K562 (cell line): Measurements from ENCODE around the gene OR5H6. TPM values are rescaled to one million over a fixed set of nuclear protein-coding genes. Genes with fewer than 3 reads are reported as not detected.

Experiments
- ATAC-seq: fragments of 200-7000 bp; cut with Tn5 transposase; 3 replicates; pipeline ENCODE4 v1.9.1; 2020; ENCODE audit warnings: moderate library complexity
- BruUV-seq: library from RNA; stranded (reverse); fragments of 400-500 nt; replicated peaks from 2 replicates; lab custom pipeline; 2021; lab: Mats Ljungman, UMichigan
- CTCF ChIA-PET: fragments of 300-600 bp; formaldehyde crosslinking; extraction: SDS; loops from one replicate; lab custom pipeline; 2021; ENCODE audit warnings: low intra/inter-chr PET ratio; lab: Yijun Ruan, JAX
- POLR2A ChIA-PET: fragments of 300-600, 350-650 bp; sonication (Branson Sonifier 250); formaldehyde crosslinking; extraction: SDS; loops from one replicate; lab custom pipeline; 2021; ENCODE audit warnings: antibody characterized with exemption, inconsistent platforms; lab: Yijun Ruan, JAX
- DNase-seq, 4 experiments: peaks; one replicate each; pipeline versions ENCODE4 v3.0.0 to v3.0.0-alpha.2; 2011 to 2018; ENCODE audit warnings: low spot score in 3 of 4, mixed read lengths in 3 of 4; ENCODE audit errors: extremely low read depth in 1 of 4
- FAIRE-seq: peaks from 2 replicates; lab custom pipeline; 2011; peaks lifted over from hg19 to GRCh38; lab: Jason Lieb, UNC
- H2AFZ ChIP-seq: 2 replicates; pipeline ENCODE4 v1.6.0; 2011; ENCODE audit warnings: low read depth, low read length, control low read depth, inconsistent platforms
- H3K27ac ChIP-seq: fragments of 200-600 bp; 3 replicates; pipeline ENCODE4 v1.8.0; 2011; ENCODE audit warnings: low read depth, mild to moderate bottlenecking, control low read depth, inconsistent platforms, low read length, moderate library complexity, mixed read lengths; ENCODE audit errors: extremely low read depth
- H3K27me3 ChIP-seq, 2 experiments: fragments of 300-600 bp in 1 of 2; 2 replicates in 1 of 2; 3 replicates in 1 of 2; pipeline versions ENCODE4 v1.6.0 to v1.8.0; 2011; ENCODE audit warnings: inconsistent platforms in 2 of 2, low read length in 2 of 2, mild to moderate bottlenecking in 1 of 2, mixed read lengths in 1 of 2, moderate library complexity in 1 of 2; ENCODE audit not compliant: control insufficient read depth in 2 of 2, insufficient read depth in 2 of 2
- H3K36me3 ChIP-seq: fragments of 300-600 bp; 3 replicates; pipeline ENCODE4 v1.8.0; 2011; ENCODE audit warnings: mild to moderate bottlenecking, low read length, inconsistent platforms; ENCODE audit not compliant: control insufficient read depth, insufficient read depth
- H3K4me1 ChIP-seq, 2 experiments: fragments of 200-600 bp in 1 of 2; replicated peaks in 1 of 2; 2 replicates in 1 of 2; 3 replicates in 1 of 2; pipeline versions ENCODE4 v1.5.1 to v1.8.0; 2011; ENCODE audit warnings: inconsistent platforms in 2 of 2, low read length in 2 of 2, mild to moderate bottlenecking in 1 of 2, mixed read lengths in 1 of 2, moderate library complexity in 1 of 2; ENCODE audit not compliant: control insufficient read depth in 2 of 2, insufficient read depth in 2 of 2
- H3K4me2 ChIP-seq: 2 replicates; pipeline ENCODE4 v1.6.1; 2011; ENCODE audit warnings: low read length, control low read depth, inconsistent platforms, mixed read lengths; ENCODE audit not compliant: insufficient read depth
- H3K4me3 ChIP-seq: fragments of 200-600 bp; sonication (generic), shearing (Covaris generic); 2 replicates; pipeline ENCODE4 v1.5.1; 2016; ENCODE audit warnings: control low read depth, inconsistent platforms
- H3K79me2 ChIP-seq: fragments of 200-600 bp; 3 replicates; pipeline ENCODE4 v1.8.0; 2011; ENCODE audit warnings: low read length, inconsistent platforms; ENCODE audit not compliant: control insufficient read depth, insufficient read depth
- H3K9ac ChIP-seq, 2 experiments: 2 replicates each; pipeline versions ENCODE4 v1.6.0 to v1.6.1; 2011; ENCODE audit warnings: low read depth in 2 of 2, low read length in 2 of 2, control low read depth in 1 of 2, inconsistent platforms in 1 of 2, mild to moderate bottlenecking in 1 of 2, mixed read lengths in 1 of 2; ENCODE audit not compliant: insufficient read depth in 1 of 2
- H3K9me1 ChIP-seq: one replicate; pipeline ENCODE4 v1.6.0; 2011; ENCODE audit warnings: inconsistent platforms, mild to moderate bottlenecking, low read length, moderate library complexity; ENCODE audit not compliant: control insufficient read depth, insufficient read depth
- H3K9me3 ChIP-seq: replicated peaks from 2 replicates; pipeline ENCODE4 v1.5.1; 2011; ENCODE audit warnings: low read depth, low read length, inconsistent platforms; ENCODE audit not compliant: control insufficient read depth, insufficient read depth
- H4K20me1 ChIP-seq: replicated peaks from 2 replicates; pipeline ENCODE4 v1.6.1; 2011; ENCODE audit warnings: low read length, inconsistent platforms, mixed read lengths; ENCODE audit not compliant: control insufficient read depth, insufficient read depth
- CCNT2 ChIP-seq: IDR thresholded peaks from 2 replicates; pipeline ENCODE4 v1.6.1; 2011; ENCODE audit warnings: borderline replicate concordance, low read depth, mild to moderate bottlenecking, moderate library complexity, mixed read lengths, low read length; ENCODE audit not compliant: insufficient read length; ENCODE audit errors: extremely low read depth
- GTF2F1 ChIP-seq: IDR thresholded peaks from 2 replicates; pipeline ENCODE4 v1.6.1; 2011; ENCODE audit warnings: low read depth, low read length, improper control_type of control experiment
- HDAC1 ChIP-seq, 2 experiments: fragments of 450-650 bp; IDR thresholded peaks; 2 replicates each; pipeline ENCODE4 v1.6.1; 2016 to 2017; ENCODE audit warnings: inconsistent platforms in 1 of 2, mild to moderate bottlenecking in 1 of 2, moderate library complexity in 1 of 2
- HNRNPK ChIP-seq: fragments of 200-400 bp; formaldehyde crosslinking; IDR thresholded peaks from one replicate; pipeline ENCODE4 v1.6.1; 2018; ENCODE audit warnings: mild to moderate bottlenecking, low read depth, low read length; ENCODE audit not compliant: poor library complexity, severe bottlenecking
- MAZ ChIP-seq, 2 experiments: fragments of 450-650 bp in 1 of 2; sonication (generic) in 1 of 2; formaldehyde crosslinking; IDR thresholded peaks in 1 of 2; conservative IDR thresholded peaks in 1 of 2; 2 replicates each; pipeline versions ENCODE4 v1.4.0 to v1.5.0; 2020; ENCODE audit warnings: mild to moderate bottlenecking in 1 of 2, missing genetic modification reagents in 1 of 2
- MTF1 ChIP-seq: fragments of 250-450 bp; sonication (Bioruptor Pico); IDR thresholded peaks from 2 replicates; pipeline ENCODE4 v1.9.0; 2021; ENCODE audit warnings: moderate library complexity, mild to moderate bottlenecking, inconsistent platforms, borderline replicate concordance
- POLR2B ChIP-seq: fragments of 450-650 bp; IDR thresholded peaks from 2 replicates; pipeline ENCODE4 v1.6.1; 2018; ENCODE audit warnings: low read depth; ENCODE audit not compliant: partially characterized antibody
- PRDM10 ChIP-seq: fragments of 450-650 bp; IDR thresholded peaks from 2 replicates; pipeline ENCODE4 v1.6.1; 2018; ENCODE audit not compliant: partially characterized antibody
- PRPF4 ChIP-seq: fragments of 200-400 bp; formaldehyde crosslinking; IDR thresholded peaks from one replicate; pipeline ENCODE4 v1.6.1; 2017; ENCODE audit warnings: low read length, low read depth, mild to moderate bottlenecking; ENCODE audit not compliant: insufficient read depth, poor library complexity, severe bottlenecking
- SETDB1 ChIP-seq: IDR thresholded peaks from one replicate; pipeline ENCODE4 v1.6.1; 2012; ENCODE audit warnings: low read length, control low read depth, inconsistent platforms
- SMAD2 ChIP-seq: fragments of 150-350 bp; IDR thresholded peaks from 2 replicates; pipeline ENCODE4 v1.6.1; 2014; ENCODE audit warnings: low read depth, mild to moderate bottlenecking, low read length
- ZNF507 ChIP-seq: conservative IDR thresholded peaks from 2 replicates; pipeline ENCODE4 v1.6.1; 2017; ENCODE audit warnings: missing genetic modification characterization, missing compliant biosample characterization
- ZNF764 ChIP-seq: fragments of 250-450 bp; sonication (Bioruptor Pico); IDR thresholded peaks from 2 replicates; pipeline ENCODE4 v1.4.0; 2020; ENCODE audit warnings: low read depth, mild to moderate bottlenecking, moderate library complexity
- WGBS: fragments of 100-300 bp; shearing (Covaris generic); methylation state at CpG from one replicate; pipeline ENCODE4 v1.1.6; 2016; ENCODE audit warnings: low coverage, mixed read lengths; ENCODE audit not compliant: insufficient coverage; ENCODE audit errors: missing lambda C conversion rate; 5-methylcytosine and 5-hydroxymethylcytosine counted together
- in situ Hi-C: fragments of 300-500 bp; cut with MboI; formaldehyde crosslinking; loops from 4 replicates; pipeline ENCODE4 v1.15.0; 2018; ENCODE audit warnings: inconsistent platforms, mixed read lengths
- intact Hi-C: fragments of 100-400 bp; cut with micrococcal nuclease; formaldehyde crosslinking; loops from 2 replicates; pipeline ENCODE4 v1.14.2; 2022
- polyA plus RNA-seq, 8 experiments: library from polyadenylated mRNA; depleted of rRNA in 4 of 8; stranded (reverse) in 5 of 8; unstranded in 3 of 8; fragments of >200 nt; fragmentation: Nextera tagmentation in 2 of 8; fragmentation: Illumina TruSeq in 1 of 8; extraction: Ambion mirVana in 2 of 8; extraction: Trizol in 1 of 8; gene quantifications; 2 replicates each; pipeline versions ENCODE4 v1.2.1 to v1.2.3, GENCODE V29; 2011 to 2014; ENCODE audit warnings: inconsistent platforms in 1 of 8, missing spikeins in 1 of 8
- total RNA-seq, 7 experiments: library from RNA; depleted of rRNA in 6 of 7; stranded (reverse); fragments of >200 nt in 6 of 7; fragmentation: Illumina TruSeq in 2 of 7; extraction: Trizol in 2 of 7; gene quantifications; 2 replicates each; pipeline versions ENCODE4 v1.2.1 to v1.2.3, GENCODE V29; 2011 to 2021; ENCODE audit warnings: low replicate concordance in 1 of 7

Gene OR5H6
- total and polyA plus RNA-seq, 9 of the 15 experiments (the other 6 are each of a cell fraction or from before 2014, with no cell fraction given), result 0.08 TPM; not detected in 8

- FAIRE-seq (no peak), ATAC-seq (no peak), DNase-seq (no peak)
- Histone ChIP-seq H3K4me2 (no peak overlapping the region), H3K27me3 (no peaks in the 10 kb centered on the region), H3K79me2 (no peaks in the 10 kb centered on the region), H3K27ac (no peak overlapping the region), H3K9me3 (no peaks in the 10 kb centered on the region), H2AFZ (no peak overlapping the region), H3K4me3 (no peak overlapping the region), H4K20me1 (no peaks in the 10 kb centered on the region), H3K9ac (no peak overlapping the region), H3K36me3 (no peaks in the 10 kb centered on the region), H3K9me1 (no peaks in the 10 kb centered on the region), H3K4me1 (no peaks in the 10 kb centered on the region)
- ChIA-PET POLR2A (no interaction called here), CTCF (no interaction called here)
- in situ Hi-C loops, result no loop called here
- 6% methylated on average over 7 of the region's 7 CpGs for WGBS
- BruUV-seq, result no TSS peak
- intact Hi-C loops, result no loop called here
- TF ChIP-seq SETDB1, result no peak
- TF ChIP-seq GTF2F1, result no peak
- TF ChIP-seq ZNF764 (CRISPR knock-in tag), result no peak
- no peak for TF ChIP-seq PRPF4
- no peak for TF ChIP-seq CCNT2
- TF ChIP-seq MTF1 (CRISPR knock-in tag), result no peak
- TF ChIP-seq ZNF507 (tag), result no peak
- TF ChIP-seq POLR2B, result no peak
- no peak for TF ChIP-seq HDAC1 (IDR thresholded peaks at IDR 0.05)
- no peak for TF ChIP-seq PRDM10
- TF ChIP-seq MAZ (CRISPR knock-in tag; conservative IDR thresholded peaks at IDR 0.05 in 1 of 2, IDR thresholded peaks at IDR 0.05 in 1 of 2), result no peak
- no peak for TF ChIP-seq HNRNPK
- no peak for TF ChIP-seq SMAD2
Measured at GRCh38 chr3:98243843-98244242, 20.2 kb upstream of the OR5H6 start.
